H1 (cell line): Measurements from ENCODE around the gene MOB1B. TPM values are rescaled to one million over a fixed set of nuclear protein-coding genes. Genes with fewer than 3 reads are reported as not detected.

ENCODE experiments used
- CTCF ChIA-PET: fragments of 300-600 bp; sonication (Branson Sonifier 250); formaldehyde crosslinking; loops from one replicate; lab custom pipeline; 2021; ENCODE audit not compliant: partially characterized antibody; lab: Charles Lee
- POLR2A ChIA-PET: fragments of 300-600 bp; sonication (Branson Sonifier 250); formaldehyde crosslinking; loops from one replicate; lab custom pipeline; 2021; ENCODE audit warnings: inconsistent platforms; ENCODE audit not compliant: partially characterized antibody; lab: Charles Lee
- DNase-seq, 2 experiments: peaks; one replicate each; pipeline versions ENCODE4 v3.0.0 to v3.0.0-alpha.2; 2010 to 2022; ENCODE audit warnings: low spot score in 2 of 2, low read depth in 1 of 2, mixed read lengths in 1 of 2
- FAIRE-seq: peaks from 2 replicates; lab custom pipeline; 2011; peaks lifted over from hg19 to GRCh38; lab: Jason Lieb, UNC
- H2AFZ ChIP-seq: 2 replicates; pipeline ENCODE4 v1.8.1; 2012; ENCODE audit warnings: low read length, inconsistent platforms
- H2AK5ac ChIP-seq: 2 replicates; pipeline ENCODE4 v1.6.1; 2013; ENCODE audit warnings: low read depth, low read length
- H2BK120ac ChIP-seq: replicated peaks from 2 replicates; pipeline ENCODE3; 2013; ENCODE audit warnings: low read depth, low read length, inconsistent platforms
- H2BK12ac ChIP-seq: 2 replicates; pipeline ENCODE4 v1.6.1; 2013; ENCODE audit warnings: low read depth, low read length
- H2BK15ac ChIP-seq: 2 replicates; pipeline ENCODE4 v1.6.1; 2013; ENCODE audit warnings: low read length
- H2BK20ac ChIP-seq: 2 replicates; pipeline ENCODE4 v1.6.1; 2013; ENCODE audit warnings: low read length
- H2BK5ac ChIP-seq: 2 replicates; pipeline ENCODE4 v1.6.1; 2013; ENCODE audit warnings: low read depth, low read length
- H3K14ac ChIP-seq: 2 replicates; pipeline ENCODE4 v1.6.1; 2013; ENCODE audit warnings: inconsistent platforms; ENCODE audit not compliant: insufficient read length
- H3K18ac ChIP-seq: 2 replicates; pipeline ENCODE4 v1.6.1; 2013; ENCODE audit warnings: low read length; ENCODE audit errors: extremely low read depth
- H3K23ac ChIP-seq: 2 replicates; pipeline ENCODE4 v1.6.1; 2013; ENCODE audit warnings: inconsistent platforms; ENCODE audit not compliant: insufficient read length
- H3K23me2 ChIP-seq: 2 replicates; pipeline ENCODE4 v1.6.1; 2013; ENCODE audit warnings: low read depth, low read length
- H3K27ac ChIP-seq: 2 replicates; pipeline ENCODE4 v1.6.1; 2011; ENCODE audit warnings: low read depth, low read length, inconsistent platforms
- H3K27me3 ChIP-seq, 4 experiments: replicated peaks in 1 of 4; 1 replicate in 1 of 4; 2 replicates in 3 of 4; pipeline versions ENCODE4 v1.6.1 to v1.8.1; 2011 to 2013; ENCODE audit warnings: low read length in 3 of 4, mild to moderate bottlenecking in 3 of 4, inconsistent platforms in 2 of 4, mixed read lengths in 2 of 4, moderate library complexity in 1 of 4; ENCODE audit not compliant: control insufficient read depth in 3 of 4, insufficient read depth in 3 of 4; ENCODE audit errors: extremely low read depth in 1 of 4
- H3K36me3 ChIP-seq, 4 experiments: 2 replicates each; pipeline versions ENCODE4 v1.6.1 to v1.8.1; 2011 to 2013; ENCODE audit warnings: mild to moderate bottlenecking in 4 of 4, low read length in 3 of 4, moderate library complexity in 2 of 4, control low read depth in 1 of 4, inconsistent platforms in 1 of 4; ENCODE audit not compliant: insufficient read depth in 4 of 4, control insufficient read depth in 2 of 4
- H3K4ac ChIP-seq: replicated peaks from 2 replicates; pipeline ENCODE3; 2013; ENCODE audit warnings: low read length, low read depth, mixed read lengths, inconsistent platforms; ENCODE audit not compliant: insufficient read length
- H3K4me1 ChIP-seq, 4 experiments: replicated peaks in 1 of 4; 1 replicate in 1 of 4; 2 replicates in 3 of 4; pipeline versions ENCODE4 v1.6.1 to v1.8.1; 2011 to 2013; ENCODE audit warnings: low read length in 3 of 4, inconsistent platforms in 2 of 4, mixed read lengths in 1 of 4; ENCODE audit not compliant: insufficient read depth in 4 of 4, control insufficient read depth in 3 of 4
- H3K4me2 ChIP-seq, 2 experiments: 2 replicates each; pipeline versions ENCODE4 v1.6.1 to v1.8.1; 2011 to 2013; ENCODE audit warnings: low read depth in 2 of 2, low read length in 2 of 2, control low read depth in 1 of 2, inconsistent platforms in 1 of 2, mild to moderate bottlenecking in 1 of 2; ENCODE audit not compliant: insufficient read depth in 1 of 2
- H3K4me3 ChIP-seq, 4 experiments: fragments of 200-600, 300-600 bp in 1 of 4; sonication (generic), shearing (Covaris generic), sonication (Bioruptor Twin) in 1 of 4; 2 replicates each; pipeline versions ENCODE4 v1.5.1 to v1.8.1; 2011 to 2016; ENCODE audit warnings: low read length in 4 of 4, low read depth in 3 of 4, control low read depth in 2 of 4, inconsistent platforms in 2 of 4, mild to moderate bottlenecking in 2 of 4, mixed read lengths in 1 of 4, moderate library complexity in 1 of 4; ENCODE audit not compliant: insufficient read depth in 2 of 4; ENCODE audit errors: extremely low read depth in 1 of 4
- H3K56ac ChIP-seq: replicated peaks from 2 replicates; pipeline ENCODE3; 2013; ENCODE audit warnings: low read depth, mild to moderate bottlenecking, mixed read lengths, low read length, inconsistent platforms; ENCODE audit not compliant: insufficient read length
- H3K79me1 ChIP-seq: 2 replicates; pipeline ENCODE4 v1.6.1; 2013; ENCODE audit warnings: low read depth, low read length, control low read depth
- H3K79me2 ChIP-seq, 2 experiments: 2 replicates each; pipeline versions ENCODE4 v1.6.1 to v1.8.1; 2012 to 2013; ENCODE audit warnings: low read length in 2 of 2, mild to moderate bottlenecking in 2 of 2, inconsistent platforms in 1 of 2; ENCODE audit not compliant: insufficient read depth in 2 of 2, control insufficient read depth in 1 of 2
- H3K9ac ChIP-seq, 4 experiments: replicated peaks in 1 of 4; 1 replicate in 1 of 4; 2 replicates in 3 of 4; pipeline versions ENCODE4 v1.6.1 to v1.8.1; 2011 to 2013; ENCODE audit warnings: low read depth in 3 of 4, low read length in 3 of 4, control low read depth in 2 of 4, mild to moderate bottlenecking in 2 of 4, moderate library complexity in 2 of 4, inconsistent platforms in 1 of 4; ENCODE audit errors: extremely low read depth in 1 of 4
- H3K9me3 ChIP-seq, 2 experiments: 2 replicates each; pipeline versions ENCODE4 v1.6.1 to v1.8.1; 2012 to 2013; ENCODE audit warnings: mild to moderate bottlenecking in 2 of 2, moderate library complexity in 2 of 2, control low read depth in 1 of 2, inconsistent platforms in 1 of 2, low read depth in 1 of 2, low read length in 1 of 2, mixed read lengths in 1 of 2; ENCODE audit not compliant: insufficient read depth in 2 of 2
- H4K20me1 ChIP-seq, 2 experiments: replicated peaks in 1 of 2; 2 replicates each; pipeline versions ENCODE3 to v1.8.1; 2011 to 2013; ENCODE audit warnings: inconsistent platforms in 2 of 2, low read length in 2 of 2, mild to moderate bottlenecking in 1 of 2; ENCODE audit not compliant: insufficient read depth in 2 of 2, control insufficient read depth in 1 of 2
- H4K5ac ChIP-seq: 2 replicates; pipeline ENCODE4 v1.6.1; 2013; ENCODE audit warnings: low read length, low read depth, mixed read lengths, inconsistent platforms; ENCODE audit not compliant: insufficient read length
- H4K8ac ChIP-seq: 2 replicates; pipeline ENCODE4 v1.8.0; 2013; ENCODE audit warnings: mild to moderate bottlenecking, moderate library complexity, low read length, inconsistent platforms; ENCODE audit not compliant: insufficient read depth; ENCODE audit errors: extremely low read depth
- H4K91ac ChIP-seq: replicated peaks from 2 replicates; pipeline ENCODE3; 2013; ENCODE audit warnings: low read length, mixed read lengths, inconsistent platforms; ENCODE audit not compliant: insufficient read length
- ASH2L ChIP-seq: fragments of 200-600, 300-600 bp; sonication (generic); IDR thresholded peaks from one replicate; pipeline ENCODE4 v1.7.1; 2017; ENCODE audit warnings: low read length
- BACH1 ChIP-seq: IDR thresholded peaks from 2 replicates; pipeline ENCODE4 v1.6.1; 2012; ENCODE audit warnings: low read length, improper control_type of control experiment
- BCL11A ChIP-seq, 2 experiments: IDR thresholded peaks; one replicate each; pipeline ENCODE4 v1.6.1; 2011; ENCODE audit warnings: low read depth in 2 of 2, low read length in 2 of 2, mild to moderate bottlenecking in 2 of 2
- CBX5 ChIP-seq: fragments of 300-800, 300-1000 bp; sonication (generic); IDR thresholded peaks from 2 replicates; pipeline ENCODE4 v1.7.1; 2016; ENCODE audit warnings: antibody characterized with exemption, low read length, low read depth
- CTBP2 ChIP-seq: IDR thresholded peaks from 2 replicates; pipeline ENCODE4 v1.7.0; 2011; ENCODE audit warnings: borderline replicate concordance, mild to moderate bottlenecking, moderate library complexity, mixed read lengths, low read length; ENCODE audit not compliant: insufficient read depth, insufficient read length
- GABPA ChIP-seq: IDR thresholded peaks from 2 replicates; pipeline ENCODE4 v1.6.1; 2011; ENCODE audit warnings: mild to moderate bottlenecking, low read length, moderate library complexity, borderline replicate concordance; ENCODE audit not compliant: insufficient read depth
- JUN ChIP-seq: IDR thresholded peaks from 2 replicates; pipeline ENCODE4 v1.6.1; 2011; ENCODE audit warnings: low read depth, mild to moderate bottlenecking, improper control_type of control experiment, low read length
- JUND ChIP-seq: IDR thresholded peaks from 2 replicates; pipeline ENCODE4 v1.6.1; 2011; ENCODE audit warnings: mild to moderate bottlenecking, improper control_type of control experiment, low read length
- NANOG ChIP-seq: IDR thresholded peaks from 2 replicates; pipeline ENCODE4 v1.6.1; 2011; ENCODE audit warnings: low read length, low read depth, mild to moderate bottlenecking, inconsistent platforms; ENCODE audit not compliant: insufficient read depth, poor library complexity, severe bottlenecking
- PHF8 ChIP-seq: fragments of 200-600 bp; sonication (generic); conservative IDR thresholded peaks from 2 replicates; pipeline ENCODE4 v1.7.1; 2012; ENCODE audit warnings: low read depth, mild to moderate bottlenecking, inconsistent platforms, low read length, moderate library complexity
- POLR2AphosphoS5 ChIP-seq: IDR thresholded peaks from 2 replicates; pipeline ENCODE4 v1.6.1; 2011; ENCODE audit warnings: low read depth, low read length
- RXRA ChIP-seq: IDR thresholded peaks from 2 replicates; pipeline ENCODE4 v1.6.1; 2011; ENCODE audit warnings: low read depth, mild to moderate bottlenecking, low read length, moderate library complexity; ENCODE audit not compliant: insufficient read depth
- SP2 ChIP-seq: IDR thresholded peaks from 2 replicates; pipeline ENCODE4 v1.6.1; 2012; ENCODE audit warnings: mild to moderate bottlenecking, low read length, inconsistent platforms
- SRF ChIP-seq: IDR thresholded peaks from 2 replicates; pipeline ENCODE4 v1.6.1; 2011; ENCODE audit warnings: mild to moderate bottlenecking, low read depth, low read length, moderate library complexity
- YY1 ChIP-seq: IDR thresholded peaks from 2 replicates; pipeline ENCODE4 v1.6.1; 2011; ENCODE audit warnings: low read depth, mild to moderate bottlenecking, low read length
- WGBS, 2 experiments: shearing (Covaris generic) in 1 of 2; methylation state at CpG; one replicate each; pipeline versions ENCODE4 v1.1.6 to v1.1.7; 2013 to 2015; ENCODE audit warnings: low lambda C conversion rate in 2 of 2, mixed read lengths in 2 of 2, inconsistent platforms in 1 of 2, low coverage in 1 of 2, missing lambda C conversion rate in 1 of 2; ENCODE audit not compliant: insufficient replicate concordance in 2 of 2, insufficient coverage in 1 of 2, insufficient read length in 1 of 2; ENCODE audit errors: extremely low coverage in 1 of 2, missing lambda C conversion rate in 1 of 2; 5-methylcytosine and 5-hydroxymethylcytosine counted together
- polyA plus RNA-seq, 7 experiments: library from polyadenylated mRNA; depleted of rRNA in 3 of 7; stranded (reverse) in 5 of 7; unstranded in 2 of 7; fragments of >200 nt in 5 of 7; fragments of 200-250 nt in 2 of 7; gene quantifications; 1 replicate in 5 of 7; 2 replicates in 1 of 7; 4 replicates in 1 of 7; pipeline versions ENCODE4 v1.2.1 to v1.2.3, GENCODE V29; 2011 to 2013; ENCODE audit warnings: missing spikeins in 2 of 7, mixed read lengths in 2 of 7
- total RNA-seq: library from RNA; stranded (reverse); fragmentation: NEBNext Ultra II Directional; extraction: Animal tissue kit (Norgen Biotek cat#: 25700); gene quantifications from 2 replicates; pipeline ENCODE4 v1.2.1, GENCODE V29; 2021

MOB1B gene
- total and polyA plus RNA-seq, 2 of the 8 experiments (the other 6 are each of a cell fraction or from before 2014, with no cell fraction given), result 3.8 to 33.5 TPM

- peaks cover 0 to 7% (median 0%) of the 10 kb centered on the region in 4 experiments; a peak in 2 of 8 replicates for H3K36me3 ChIP-seq
- POLR2A ChIA-PET, result interaction anchor here (0.7 kb wide), 1 partner anchor 279 kb away, joined by 3 read pairs; no protein-coding TSS in a partner anchor
- TF ChIP-seq SRF (no peak), POLR2AphosphoS5 (no peak), BCL11A (IDR thresholded peaks at IDR 0.05; ENCODE audit: low read depth in 2 of 2, low read length in 2 of 2) (no peak), YY1 (no peak), CBX5 (no peak), BACH1 (no peak), SP2 (no peak), RXRA (no peak), JUND (no peak), CTBP2 (no peak), GABPA (no peak), NANOG (no peak), PHF8 (no peak), JUN (no peak), ASH2L (no peak)
These were observed 109.3 kb downstream of the MOB1B start for GRCh38 chr4:71011451-71011850.

More at GRCh38 chr4:71011451-71011850, 109.3 kb downstream of the MOB1B start:
- Histone ChIP-seq H2BK5ac (no peak overlapping the region), H4K20me1 (peaks cover 0 to 2% of the 10 kb centered on the region in 2 experiments), H3K4ac (no peak overlapping the region), H3K18ac (no peak overlapping the region), H3K27me3 (no peaks in the 10 kb centered on the region), H3K4me3 (no peak overlapping the region), H2BK120ac (no peak overlapping the region), H3K27ac (no peak overlapping the region), H3K79me2 (peaks cover 0 to 38% of the 10 kb centered on the region in 2 experiments; a peak in 2 of 4 replicates), H3K9ac (no peak overlapping the region), H4K5ac (no peak overlapping the region), H4K91ac (no peak overlapping the region), H4K8ac (no peak overlapping the region), H3K23ac (no peak overlapping the region), H2BK15ac (no peak overlapping the region), H2AFZ (no peak overlapping the region), H3K9me3 (peaks cover 0 to 2% of the 10 kb centered on the region in 2 experiments; a peak in 1 of 4 replicates), H3K4me1 (no peaks in the 10 kb centered on the region; a peak in 2 of 7 replicates), H3K79me1 (no peaks in the 10 kb centered on the region; the same call in 1 of the 2 replicates), H3K56ac (no peak overlapping the region), H2BK20ac (no peak overlapping the region), H2BK12ac (no peak overlapping the region), H3K14ac (no peak overlapping the region), H3K23me2 (no peaks in the 10 kb centered on the region), H2AK5ac (no peak overlapping the region), H3K4me2 (no peak overlapping the region)
- DNase-seq, result no peak
- CTCF ChIA-PET, result interaction anchor here (0.6 to 2.0 kb wide), 4 partner anchors 52 to 276 kb away, joined by 3 to 7 read pairs (median 4); no protein-coding TSS in a partner anchor
- no peak for FAIRE-seq
- WGBS, 2 experiments, result 98% methylated on average over 4 of the region's 4 CpGs; no CpG with 5 or more reads in 1 of the 2 experiments
